ENCODE results near the gene FOXD3. TPM values are rescaled to one million over a fixed set of nuclear protein-coding genes. Genes with fewer than 3 reads are reported as not detected.

Gene FOXD3
- total and polyA plus RNA-seq, 12 donors = 0.11 to 1.2 (median 0.28) TPM; not detected in 5

DNA sequence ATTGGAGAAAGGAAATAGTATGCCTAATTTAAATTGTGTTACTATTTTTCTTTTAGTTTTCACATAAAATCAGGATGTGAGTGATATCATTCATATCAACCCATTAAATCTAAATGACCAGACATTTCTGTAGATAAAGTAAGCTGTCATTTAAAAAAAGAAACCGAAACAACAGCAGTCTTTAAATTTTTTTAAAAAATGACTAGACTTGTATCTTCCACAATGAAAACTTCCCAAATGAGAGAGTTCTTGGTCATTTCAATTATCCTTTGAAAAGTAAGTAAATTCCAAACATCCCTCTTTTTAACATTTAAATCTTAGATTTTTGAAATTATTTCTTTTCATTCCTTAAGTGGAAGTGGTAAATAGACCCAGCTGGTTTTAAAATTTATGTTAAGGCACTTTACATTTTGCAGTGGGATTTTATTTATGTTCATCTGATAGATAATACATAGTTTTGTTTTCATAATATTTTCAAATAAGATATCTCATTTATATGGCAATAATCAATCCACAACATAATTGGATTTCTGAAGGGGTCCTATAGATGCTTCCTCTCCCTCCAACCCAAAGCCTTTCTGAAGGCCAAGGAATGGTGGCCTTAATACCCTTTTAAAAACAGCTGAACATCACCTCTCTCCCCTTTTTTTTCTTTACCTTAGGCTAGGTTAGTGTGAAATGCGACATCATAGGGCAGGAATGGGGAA, 3.1 kb downstream of the FOXD3 start:
- no peak overlapping the region for H3K27ac ChIP-seq
- 17 to 28% (median 23%) methylated on average over 2 of the region's 2 CpGs for WGBS, 4 donors
- no peak for DNase-seq
- peaks cover 100% of the 10 kb centered on the region for H3K27me3 ChIP-seq
- H3K4me3 ChIP-seq = no peak overlapping the region
- intact Hi-C loops (cut with DNase I) = loop anchor here in 1 of 2 donors (5.0 kb wide), 1 partner anchor 217 kb away; no protein-coding TSS in a partner anchor
- H3K4me1 ChIP-seq (replicated peaks in 1 of 2) = peaks cover 9 to 15% of the 10 kb centered on the region in 2 donors
- H3K9me3 ChIP-seq (replicated peaks in 1 of 3) = no peaks in the 10 kb centered on the region
- TF ChIP-seq, protein P1, sequence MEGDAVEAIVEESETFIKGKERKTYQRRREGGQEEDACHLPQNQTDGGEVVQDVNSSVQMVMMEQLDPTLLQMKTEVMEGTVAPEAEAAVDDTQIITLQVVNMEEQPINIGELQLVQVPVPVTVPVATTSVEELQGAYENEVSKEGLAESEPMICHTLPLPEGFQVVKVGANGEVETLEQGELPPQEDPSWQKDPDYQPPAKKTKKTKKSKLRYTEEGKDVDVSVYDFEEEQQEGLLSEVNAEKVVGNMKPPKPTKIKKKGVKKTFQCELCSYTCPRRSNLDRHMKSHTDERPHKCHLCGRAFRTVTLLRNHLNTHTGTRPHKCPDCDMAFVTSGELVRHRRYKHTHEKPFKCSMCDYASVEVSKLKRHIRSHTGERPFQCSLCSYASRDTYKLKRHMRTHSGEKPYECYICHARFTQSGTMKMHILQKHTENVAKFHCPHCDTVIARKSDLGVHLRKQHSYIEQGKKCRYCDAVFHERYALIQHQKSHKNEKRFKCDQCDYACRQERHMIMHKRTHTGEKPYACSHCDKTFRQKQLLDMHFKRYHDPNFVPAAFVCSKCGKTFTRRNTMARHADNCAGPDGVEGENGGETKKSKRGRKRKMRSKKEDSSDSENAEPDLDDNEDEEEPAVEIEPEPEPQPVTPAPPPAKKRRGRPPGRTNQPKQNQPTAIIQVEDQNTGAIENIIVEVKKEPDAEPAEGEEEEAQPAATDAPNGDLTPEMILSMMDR (IDR thresholded peaks at IDR 0.05) = no peak
- no peak for TF ChIP-seq POLR2A (IDR thresholded peaks at IDR 0.05)
- no peaks in the 10 kb centered on the region for H3K36me3 ChIP-seq (replicated peaks in 1 of 2)

DNA sequence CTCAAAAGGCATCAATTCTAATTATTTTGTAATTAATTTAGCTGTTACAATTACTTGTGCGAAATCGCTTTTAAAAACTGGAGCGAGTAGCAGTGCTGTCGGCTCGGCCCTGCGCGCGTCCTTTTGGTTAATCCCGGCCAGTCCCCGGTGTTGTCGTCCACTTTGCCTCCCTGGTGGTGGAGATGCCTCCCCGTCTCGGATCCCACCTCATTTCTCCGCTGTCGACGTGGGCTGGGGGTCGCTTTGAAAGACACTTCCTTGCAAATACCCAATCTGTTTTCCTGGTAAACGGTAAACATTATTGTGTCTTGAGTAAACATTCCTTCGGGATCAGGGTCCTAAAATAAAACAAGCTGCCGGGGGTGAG, 3.7 kb downstream of the FOXD3 start:
- intact Hi-C loops (cut with DNase I) = loop anchor here in 1 of 2 donors (5.0 kb wide), 1 partner anchor 216 kb away; no protein-coding TSS in a partner anchor
- peaks cover 9 to 15% of the 10 kb centered on the region in 2 donors for H3K4me1 ChIP-seq (replicated peaks in 1 of 2)
- no peak for TF ChIP-seq POLR2A (IDR thresholded peaks at IDR 0.05)
- TF ChIP-seq, protein P1 (IDR thresholded peaks at IDR 0.05) = no peak
- no peaks in the 10 kb centered on the region for H3K36me3 ChIP-seq (replicated peaks in 1 of 2)
- H3K27ac ChIP-seq = no peak overlapping the region
- H3K9me3 ChIP-seq (replicated peaks in 1 of 3) = no peaks in the 10 kb centered on the region
- no peak overlapping the region for H3K4me3 ChIP-seq
- peaks cover 100% of the 10 kb centered on the region for H3K27me3 ChIP-seq
- no peak for DNase-seq
- 11 to 19% (median 19%) methylated on average over 20 of the region's 20 CpGs for WGBS, 4 donors

DNA sequence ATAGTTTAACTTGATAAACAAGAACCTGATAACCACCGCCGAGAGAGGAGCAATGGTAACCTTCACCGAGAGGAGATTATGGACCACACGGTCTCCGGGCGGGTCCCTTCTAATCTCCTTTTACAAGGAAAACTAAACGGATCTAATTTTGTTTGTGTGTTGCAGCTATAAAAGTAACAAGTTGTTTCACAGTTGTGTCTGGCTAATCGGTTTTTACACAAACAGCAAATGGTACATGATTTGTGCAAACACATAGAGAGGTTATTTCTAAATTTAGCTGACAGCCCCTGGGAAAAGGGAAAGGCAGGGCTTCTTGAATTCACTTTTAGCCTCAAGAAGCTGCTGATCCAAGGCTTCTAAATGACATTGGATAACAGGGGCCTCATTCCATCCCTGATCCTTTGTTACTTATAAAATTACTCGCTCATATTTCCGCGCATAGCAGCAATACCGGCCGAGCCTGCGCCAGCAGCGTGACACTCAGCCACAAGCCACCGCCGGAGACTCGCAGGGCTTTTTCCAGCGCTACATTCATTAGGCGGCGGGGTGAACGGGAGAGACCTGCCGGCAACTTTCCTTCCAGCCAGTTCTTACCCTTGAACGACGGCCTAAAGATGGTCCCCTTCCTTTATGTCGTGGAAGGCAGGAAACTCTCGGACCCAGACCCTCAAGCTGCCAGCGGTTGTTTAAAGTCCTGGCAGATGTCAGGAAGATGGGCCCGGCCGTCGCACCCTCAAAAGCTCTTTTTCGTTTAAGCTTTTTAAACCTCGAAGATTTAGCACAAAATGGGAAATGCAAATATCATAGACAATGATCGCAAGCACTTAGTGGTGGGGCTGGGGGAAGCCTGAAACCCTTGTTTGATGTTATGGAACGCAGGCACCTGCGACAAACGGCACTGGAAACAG, 4.4 kb downstream of the FOXD3 start:
- Histone ChIP-seq H3K4me3 (no peak overlapping the region), H3K27me3 (peaks cover 100% of the 10 kb centered on the region), H3K36me3 (replicated peaks in 1 of 2) (no peaks in the 10 kb centered on the region), H3K4me1 (replicated peaks in 1 of 2) (peaks cover 9 to 13% of the 10 kb centered on the region in 2 donors), H3K9me3 (replicated peaks in 1 of 3) (no peaks in the 10 kb centered on the region), H3K27ac (no peak overlapping the region)
- intact Hi-C loops (cut with DNase I) = loop anchor here in 1 of 2 donors (5.0 kb wide), 1 partner anchor 216 kb away; no protein-coding TSS in a partner anchor
- no peak for DNase-seq
- 17 to 25% (median 18%) methylated on average over 33 to 37 of the region's 37 CpGs for WGBS, 4 donors
- TF ChIP-seq, protein P1 (IDR thresholded peaks at IDR 0.05) = no peak
- no peak for TF ChIP-seq POLR2A (IDR thresholded peaks at IDR 0.05)
